HG02610 (cell line): ENCODE data around the gene CPHXL.

Experiments
- ATAC-seq: cut with Tn5 transposase; IDR thresholded peaks from one replicate; pipeline ENCODE4 v1.9.1; 2021; ENCODE audit warnings: mild to moderate bottlenecking, moderate library complexity; ENCODE audit not compliant: unreplicated experiment

Gene CPHXL

DNA sequence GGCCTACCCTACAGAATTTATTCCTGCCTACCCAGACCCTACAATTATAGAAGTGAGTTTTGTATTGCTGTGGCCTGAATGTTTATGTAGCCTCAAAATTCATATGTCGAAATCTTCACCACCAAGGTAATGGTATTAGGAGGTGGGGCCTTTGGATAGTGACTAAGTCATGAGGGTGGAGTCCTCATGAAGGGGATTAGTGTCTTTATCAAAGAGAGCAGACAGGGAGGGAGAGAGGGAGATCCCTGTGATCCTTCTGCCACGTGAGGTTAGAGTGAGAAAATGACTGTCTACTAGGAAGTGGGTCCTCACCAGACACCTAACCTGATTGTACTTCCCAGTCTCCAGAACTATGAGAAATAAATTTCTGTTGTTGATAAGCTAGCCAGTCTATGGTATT lies 24.0 kb downstream of the CPHXL start:
- ATAC-seq, result no peak

DNA sequence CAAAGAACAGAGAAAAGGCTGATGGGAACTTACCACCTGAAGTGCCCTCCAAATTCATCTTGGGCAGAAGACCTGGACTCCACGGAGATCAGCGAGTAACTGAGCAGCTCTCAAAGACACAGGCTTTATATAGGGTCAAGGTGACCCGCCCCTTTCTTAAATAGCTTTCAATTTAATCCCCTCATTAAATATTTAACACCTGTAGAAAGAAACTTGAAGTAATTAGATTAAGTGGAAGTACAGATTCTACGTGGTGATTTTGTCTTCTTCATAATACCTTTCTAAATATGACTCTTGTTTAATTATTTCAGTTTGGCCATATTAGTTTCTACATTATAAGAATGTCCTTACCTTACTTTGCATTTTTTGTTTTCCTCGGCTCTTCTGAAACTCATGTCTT lies 24.9 kb downstream of the CPHXL start, which contains the start of gene DUXB:
TSS of gene DUXB (minus strand) at position 101 of the 400 bp plus-strand sequence. CDS start at position 58, 43 bp downstream.
- ATAC-seq, result no peak

DNA sequence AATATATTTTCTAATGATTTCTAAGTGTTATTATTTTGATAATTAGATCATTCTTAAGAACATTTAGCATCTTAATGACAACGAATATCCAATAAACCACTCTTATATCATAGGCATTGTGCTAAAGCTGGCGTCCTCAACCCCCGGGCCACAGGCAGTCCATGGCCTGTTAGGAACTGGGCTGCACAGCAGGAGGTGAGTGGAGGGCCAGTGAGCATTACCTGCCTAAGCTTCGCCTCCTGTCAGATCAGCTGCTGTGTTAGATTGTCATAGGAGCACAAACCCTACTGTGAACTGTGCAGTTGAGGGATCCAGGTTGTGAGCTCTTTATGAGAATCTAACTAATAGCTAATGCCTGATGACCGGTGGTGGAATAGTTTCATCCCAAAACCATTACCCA lies 28.7 kb downstream of the CPHXL start:
- no peak for ATAC-seq

DNA sequence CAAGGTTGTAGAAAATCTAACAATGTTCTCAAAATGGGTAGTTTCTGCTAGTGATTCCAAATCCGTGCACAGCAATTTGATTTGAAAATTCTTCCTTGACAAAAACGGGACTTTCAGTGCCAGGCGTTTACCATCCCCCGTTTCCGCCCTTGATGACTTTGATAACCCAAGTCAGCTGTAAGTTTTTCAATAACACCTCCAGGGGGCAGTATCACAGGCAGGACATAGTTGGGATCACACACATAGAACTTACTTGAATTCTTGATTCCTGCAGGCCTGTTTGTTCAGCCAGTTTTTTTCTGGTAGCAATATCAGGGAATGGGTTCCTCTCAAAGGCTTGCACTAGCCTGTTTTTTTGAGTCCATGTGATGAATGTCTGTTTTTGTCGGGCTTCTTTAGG lies 30.6 kb downstream of the CPHXL start:
- no peak for ATAC-seq

DNA sequence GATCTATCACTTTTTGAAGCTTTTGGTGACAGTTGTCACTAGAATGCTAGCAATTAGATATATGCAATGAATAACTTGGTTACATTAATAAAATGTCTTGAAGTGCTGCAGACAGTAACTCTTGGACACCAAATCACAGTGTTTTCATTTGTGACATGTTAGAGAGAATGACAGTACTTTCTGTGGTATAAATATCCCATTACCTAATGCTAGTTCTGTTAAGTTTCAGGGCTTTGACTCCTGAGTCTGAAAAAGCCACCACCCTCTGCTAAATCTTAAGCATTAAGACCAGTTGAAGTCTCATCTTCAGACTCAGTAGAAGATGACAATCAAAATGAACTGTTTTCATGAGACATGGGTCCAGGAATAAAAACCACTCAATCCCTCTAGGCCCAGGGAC lies 38.9 kb downstream of the CPHXL start:
- no peak for ATAC-seq

DNA sequence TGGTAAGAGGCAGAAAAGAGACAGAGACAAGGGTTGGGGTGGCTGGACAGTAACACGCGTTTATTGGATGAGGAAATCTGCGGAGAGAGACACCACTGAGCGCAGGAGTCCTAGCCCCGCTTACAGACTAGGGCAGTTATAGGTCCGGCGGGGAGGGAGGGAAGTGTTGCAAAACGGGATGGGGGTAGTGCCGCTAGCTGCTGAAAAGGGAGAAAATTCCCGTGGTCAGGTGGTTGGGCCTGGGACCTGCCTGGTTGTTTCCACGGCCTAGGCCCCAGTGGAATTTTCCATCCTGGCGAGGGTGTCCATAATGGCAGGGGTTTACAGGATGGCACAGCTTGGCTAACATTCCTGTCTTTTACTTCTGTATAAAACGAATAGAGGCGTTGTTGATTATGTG lies 44.0 kb downstream of the CPHXL start:
- ATAC-seq, result no peak

DNA sequence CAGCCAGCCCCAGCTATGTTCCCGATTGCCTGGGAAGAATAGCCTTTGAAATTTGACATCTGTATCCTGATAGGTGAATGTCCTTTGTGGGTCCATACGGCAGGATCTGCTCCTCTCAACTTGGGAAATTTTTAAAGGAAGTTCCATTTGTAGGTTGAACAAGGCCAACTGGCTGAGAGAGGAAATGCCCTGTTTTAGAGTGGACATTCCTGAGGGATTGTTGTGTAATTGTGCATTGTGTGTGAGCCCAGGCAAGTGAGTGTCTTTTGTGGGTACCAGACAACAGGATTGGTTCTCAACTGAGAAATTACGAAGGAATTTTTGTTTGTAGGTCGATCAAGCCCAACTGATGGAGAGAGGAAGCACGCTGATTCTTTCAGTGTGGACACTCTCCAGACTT lies 46.9 kb downstream of the CPHXL start:
- no peak for ATAC-seq

DNA sequence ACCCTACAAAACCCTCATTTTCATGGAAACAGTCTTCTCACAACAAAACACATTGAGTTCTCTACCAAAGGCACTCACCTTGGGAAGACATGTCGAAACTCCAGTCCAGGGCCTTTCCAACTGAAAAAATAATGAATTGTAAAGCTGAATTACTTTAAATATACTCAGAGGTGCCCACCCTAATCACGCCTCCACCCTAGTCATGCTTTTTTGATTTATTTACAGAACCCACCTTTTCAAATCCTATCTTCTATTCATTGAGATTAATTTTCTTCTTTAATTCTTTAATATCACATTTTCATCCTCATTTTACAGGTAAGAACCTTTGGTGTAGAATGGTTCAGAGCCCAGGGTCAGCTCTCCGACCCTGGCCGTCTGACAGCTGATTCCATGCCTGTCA lies 49.4 kb downstream of the CPHXL start, which contains the start of gene CPHXL2:
TSS of gene CPHXL2 (minus strand) at position 101 of the 400 bp plus-strand sequence. CDS start at position 91, 10 bp downstream.
- ATAC-seq, result no peak

DNA sequence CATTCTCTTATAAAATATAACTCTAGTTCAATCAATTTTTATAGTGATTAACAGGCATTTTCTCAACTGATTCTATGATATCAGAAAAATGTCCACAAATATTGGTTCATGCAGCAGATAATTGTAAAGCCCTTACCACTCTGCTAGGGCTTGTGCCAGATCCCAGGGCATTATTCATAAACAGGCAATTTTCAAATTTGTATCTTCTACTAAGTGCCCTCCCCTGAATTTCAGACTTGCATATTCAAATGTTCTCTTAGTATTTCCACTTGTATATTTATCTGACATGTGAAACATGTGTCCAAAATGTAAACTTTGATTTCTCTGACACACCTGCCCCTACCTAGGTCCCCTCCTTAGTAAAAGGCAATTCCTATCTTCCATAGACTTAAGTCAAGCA lies 58.8 kb downstream of the CPHXL start:
- ATAC-seq, result no peak
